HEK293 (cell line): Measurements from ENCODE around the gene TJP3.

Experiments used
- BCL11B ChIP-seq: fragments of 450-650 bp; formaldehyde crosslinking; IDR thresholded peaks from 2 replicates; pipeline ENCODE4 v1.5.1; 2016; ENCODE audit warnings: low read depth, missing biosample characterization, missing genetic modification characterization
- OSR2 ChIP-seq: fragments of 450-650 bp; formaldehyde crosslinking; IDR thresholded peaks from 2 replicates; pipeline ENCODE4 v1.5.1; 2016; ENCODE audit warnings: missing biosample characterization, missing genetic modification characterization
- SP3 ChIP-seq: fragments of 450-650 bp; formaldehyde crosslinking; IDR thresholded peaks from 2 replicates; pipeline ENCODE4 v1.5.1; 2016; ENCODE audit warnings: missing biosample characterization, missing genetic modification characterization
- ZBTB44 ChIP-seq: fragments of 450-650 bp; IDR thresholded peaks from 2 replicates; pipeline ENCODE4 v1.5.1; 2018; ENCODE audit warnings: missing biosample characterization, mild to moderate bottlenecking, missing genetic modification characterization
- ZBTB48 ChIP-seq: fragments of 450-650 bp; formaldehyde crosslinking; IDR thresholded peaks from 2 replicates; pipeline ENCODE4 v1.5.1; 2016; ENCODE audit warnings: missing biosample characterization, missing genetic modification characterization
- ZNF112 ChIP-seq: fragments of 450-650 bp; formaldehyde crosslinking; IDR thresholded peaks from 2 replicates; pipeline ENCODE4 v1.5.0; 2017; ENCODE audit warnings: missing biosample characterization, missing genetic modification characterization
- ZNF16 ChIP-seq: fragments of 450-650 bp; formaldehyde crosslinking; IDR thresholded peaks from 2 replicates; pipeline ENCODE4 v1.5.1; 2016; ENCODE audit warnings: low read depth, missing biosample characterization, missing genetic modification characterization
- ZNF214 ChIP-seq: fragments of 450-650 bp; formaldehyde crosslinking; IDR thresholded peaks from 2 replicates; pipeline ENCODE4 v1.5.1; 2017; ENCODE audit warnings: missing biosample characterization, mild to moderate bottlenecking, missing genetic modification characterization, borderline replicate concordance
- ZNF266 ChIP-seq: fragments of 450-650 bp; formaldehyde crosslinking; IDR thresholded peaks from 2 replicates; pipeline ENCODE4 v1.5.1; 2016; ENCODE audit warnings: missing biosample characterization, missing genetic modification characterization, low read depth
- ZNF324 ChIP-seq: fragments of 450-650 bp; formaldehyde crosslinking; IDR thresholded peaks from 2 replicates; pipeline ENCODE4 v1.5.1; 2016; ENCODE audit warnings: missing biosample characterization, missing genetic modification characterization
- ZNF350 ChIP-seq: fragments of 450-650 bp; formaldehyde crosslinking; IDR thresholded peaks from 2 replicates; pipeline ENCODE4 v1.5.0; 2017; ENCODE audit warnings: missing biosample characterization, mild to moderate bottlenecking, missing genetic modification characterization
- ZNF404 ChIP-seq: fragments of 450-650 bp; formaldehyde crosslinking; IDR thresholded peaks from 2 replicates; pipeline ENCODE4 v1.5.1; 2017; ENCODE audit warnings: missing biosample characterization, missing genetic modification characterization
- ZNF555 ChIP-seq: fragments of 450-650 bp; formaldehyde crosslinking; conservative IDR thresholded peaks from 2 replicates; pipeline ENCODE4 v1.5.1; 2017; ENCODE audit warnings: missing biosample characterization, mild to moderate bottlenecking, missing genetic modification characterization, inconsistent platforms
- ZNF560 ChIP-seq: fragments of 450-650 bp; formaldehyde crosslinking; IDR thresholded peaks from 2 replicates; pipeline ENCODE4 v1.5.1; 2017; ENCODE audit warnings: missing biosample characterization, missing genetic modification characterization, borderline replicate concordance
- ZNF561 ChIP-seq: fragments of 450-650 bp; IDR thresholded peaks from 2 replicates; pipeline ENCODE4 v1.5.1; 2018; ENCODE audit warnings: missing biosample characterization, missing genetic modification characterization, borderline replicate concordance
- ZNF776 ChIP-seq: fragments of 450-650 bp; formaldehyde crosslinking; IDR thresholded peaks from 2 replicates; pipeline ENCODE4 v1.5.0; 2017; ENCODE audit warnings: missing biosample characterization, missing genetic modification characterization, borderline replicate concordance
- ZNF785 ChIP-seq: fragments of 450-650 bp; formaldehyde crosslinking; IDR thresholded peaks from 2 replicates; pipeline ENCODE4 v1.5.1; 2016; ENCODE audit warnings: missing biosample characterization, missing genetic modification characterization
- TF ChIP-seq, protein P1 (sequence below): fragments of 450-650 bp; formaldehyde crosslinking; conservative IDR thresholded peaks from 2 replicates; pipeline ENCODE4 v1.5.1; 2016; ENCODE audit warnings: low read depth, missing biosample characterization, missing genetic modification characterization
- TF ChIP-seq, protein P2 (sequence below): fragments of 450-650 bp; formaldehyde crosslinking; IDR thresholded peaks from 2 replicates; pipeline ENCODE4 v1.5.1; 2017; ENCODE audit warnings: missing biosample characterization, missing genetic modification characterization
- TF ChIP-seq, protein P3 (sequence below): fragments of 450-650 bp; formaldehyde crosslinking; IDR thresholded peaks from 2 replicates; pipeline ENCODE4 v1.5.1; 2017; ENCODE audit warnings: missing biosample characterization, missing genetic modification characterization
- TF ChIP-seq, protein P4 (sequence below): fragments of 450-650 bp; formaldehyde crosslinking; IDR thresholded peaks from 2 replicates; pipeline ENCODE4 v1.5.1; 2016; ENCODE audit warnings: missing biosample characterization, missing genetic modification characterization, low read depth
- TF ChIP-seq, protein P5 (sequence below): fragments of 450-650 bp; formaldehyde crosslinking; IDR thresholded peaks from 2 replicates; pipeline ENCODE4 v1.5.1; 2017; ENCODE audit warnings: missing biosample characterization, missing genetic modification characterization
- TF ChIP-seq, protein P6 (sequence below): fragments of 450-650 bp; formaldehyde crosslinking; IDR thresholded peaks from 2 replicates; pipeline ENCODE4 v1.5.1; 2017; ENCODE audit warnings: missing biosample characterization, mild to moderate bottlenecking, missing genetic modification characterization, moderate library complexity

Gene TJP3

DNA sequence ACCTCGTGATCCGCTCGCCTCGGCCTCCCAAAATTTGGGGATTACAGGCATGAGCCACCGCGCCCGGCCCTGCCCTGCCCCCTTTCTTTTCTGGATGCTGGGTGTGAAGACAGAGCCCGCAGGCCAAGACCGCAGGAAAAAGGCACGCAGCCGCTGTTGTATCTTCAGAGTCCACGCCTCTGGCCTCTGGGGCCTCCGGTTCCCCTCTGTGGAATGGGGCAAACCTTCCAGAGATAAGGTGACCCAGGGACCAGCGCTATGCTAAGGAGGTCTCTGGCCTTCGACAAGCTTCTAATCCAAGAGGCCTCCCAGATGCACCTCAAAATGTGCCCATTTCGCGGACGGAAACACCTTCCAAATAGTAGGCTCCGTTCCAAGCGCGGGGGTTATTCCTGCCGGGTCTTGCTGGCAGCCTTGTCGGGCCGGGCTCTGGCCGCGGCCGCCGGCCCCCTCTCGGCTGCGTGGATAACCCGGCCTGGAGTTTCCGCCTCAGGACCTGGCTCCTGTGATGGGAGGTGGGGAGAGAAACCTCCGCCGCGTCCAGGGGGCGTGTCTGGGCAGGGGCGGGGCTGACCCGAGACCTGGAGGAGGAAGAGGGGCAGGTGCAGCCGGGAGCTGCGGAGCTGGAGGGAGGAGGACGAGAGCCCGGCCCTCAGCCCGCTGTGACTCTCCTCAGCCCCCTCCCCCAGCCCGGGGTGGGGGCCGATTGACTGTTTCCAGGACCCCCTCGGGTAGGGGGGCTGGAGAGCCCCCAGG is 13.1 kb downstream of the TJP3 start (continued):
- TF ChIP-seq, protein P1, sequence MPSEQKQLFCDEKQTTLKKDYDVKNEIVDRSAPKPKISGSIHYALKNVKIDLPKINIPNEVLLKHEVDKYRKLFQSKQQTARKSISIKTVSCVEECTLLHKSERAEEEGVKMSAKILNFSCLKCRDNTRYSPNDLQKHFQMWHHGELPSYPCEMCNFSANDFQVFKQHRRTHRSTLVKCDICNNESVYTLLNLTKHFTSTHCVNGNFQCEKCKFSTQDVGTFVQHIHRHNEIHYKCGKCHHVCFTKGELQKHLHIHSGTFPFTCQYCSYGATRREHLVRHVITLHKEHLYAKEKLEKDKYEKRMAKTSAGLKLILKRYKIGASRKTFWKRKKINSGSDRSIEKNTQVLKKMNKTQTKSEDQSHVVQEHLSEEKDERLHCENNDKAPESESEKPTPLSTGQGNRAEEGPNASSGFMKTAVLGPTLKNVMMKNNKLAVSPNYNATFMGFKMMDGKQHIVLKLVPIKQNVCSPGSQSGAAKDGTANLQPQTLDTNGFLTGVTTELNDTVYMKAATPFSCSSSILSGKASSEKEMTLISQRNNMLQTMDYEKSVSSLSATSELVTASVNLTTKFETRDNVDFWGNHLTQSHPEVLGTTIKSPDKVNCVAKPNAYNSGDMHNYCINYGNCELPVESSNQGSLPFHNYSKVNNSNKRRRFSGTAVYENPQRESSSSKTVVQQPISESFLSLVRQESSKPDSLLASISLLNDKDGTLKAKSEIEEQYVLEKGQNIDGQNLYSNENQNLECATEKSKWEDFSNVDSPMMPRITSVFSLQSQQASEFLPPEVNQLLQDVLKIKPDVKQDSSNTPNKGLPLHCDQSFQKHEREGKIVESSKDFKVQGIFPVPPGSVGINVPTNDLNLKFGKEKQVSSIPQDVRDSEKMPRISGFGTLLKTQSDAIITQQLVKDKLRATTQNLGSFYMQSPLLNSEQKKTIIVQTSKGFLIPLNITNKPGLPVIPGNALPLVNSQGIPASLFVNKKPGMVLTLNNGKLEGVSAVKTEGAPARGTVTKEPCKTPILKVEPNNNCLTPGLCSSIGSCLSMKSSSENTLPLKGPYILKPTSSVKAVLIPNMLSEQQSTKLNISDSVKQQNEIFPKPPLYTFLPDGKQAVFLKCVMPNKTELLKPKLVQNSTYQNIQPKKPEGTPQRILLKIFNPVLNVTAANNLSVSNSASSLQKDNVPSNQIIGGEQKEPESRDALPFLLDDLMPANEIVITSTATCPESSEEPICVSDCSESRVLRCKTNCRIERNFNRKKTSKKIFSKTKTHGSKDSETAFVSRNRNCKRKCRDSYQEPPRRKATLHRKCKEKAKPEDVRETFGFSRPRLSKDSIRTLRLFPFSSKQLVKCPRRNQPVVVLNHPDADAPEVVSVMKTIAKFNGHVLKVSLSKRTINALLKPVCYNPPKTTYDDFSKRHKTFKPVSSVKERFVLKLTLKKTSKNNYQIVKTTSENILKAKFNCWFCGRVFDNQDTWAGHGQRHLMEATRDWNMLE (tag by site-specific recombination), result no peak
- TF ChIP-seq ZNF776, result no peak
- TF ChIP-seq, protein P2, sequence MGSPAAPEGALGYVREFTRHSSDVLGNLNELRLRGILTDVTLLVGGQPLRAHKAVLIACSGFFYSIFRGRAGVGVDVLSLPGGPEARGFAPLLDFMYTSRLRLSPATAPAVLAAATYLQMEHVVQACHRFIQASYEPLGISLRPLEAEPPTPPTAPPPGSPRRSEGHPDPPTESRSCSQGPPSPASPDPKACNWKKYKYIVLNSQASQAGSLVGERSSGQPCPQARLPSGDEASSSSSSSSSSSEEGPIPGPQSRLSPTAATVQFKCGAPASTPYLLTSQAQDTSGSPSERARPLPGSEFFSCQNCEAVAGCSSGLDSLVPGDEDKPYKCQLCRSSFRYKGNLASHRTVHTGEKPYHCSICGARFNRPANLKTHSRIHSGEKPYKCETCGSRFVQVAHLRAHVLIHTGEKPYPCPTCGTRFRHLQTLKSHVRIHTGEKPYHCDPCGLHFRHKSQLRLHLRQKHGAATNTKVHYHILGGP, result no peak
- no peak for TF ChIP-seq ZNF404 (tag by site-specific recombination)
- TF ChIP-seq ZNF214 (tag by site-specific recombination), result no peak
- TF ChIP-seq ZNF16, result no peak
- TF ChIP-seq ZNF266 (tag by site-specific recombination), result no peak
- no peak for TF ChIP-seq ZBTB48 (tag by site-specific recombination)
- peak; percentile 44; the same call in 1 of the 2 replicates for TF ChIP-seq OSR2 (tag by site-specific recombination)
- 0 out of 2 replicates have a peak, but pooled peaks have one; percentile 35 for TF ChIP-seq ZNF785 (tag by site-specific recombination)
- TF ChIP-seq, protein P3, sequence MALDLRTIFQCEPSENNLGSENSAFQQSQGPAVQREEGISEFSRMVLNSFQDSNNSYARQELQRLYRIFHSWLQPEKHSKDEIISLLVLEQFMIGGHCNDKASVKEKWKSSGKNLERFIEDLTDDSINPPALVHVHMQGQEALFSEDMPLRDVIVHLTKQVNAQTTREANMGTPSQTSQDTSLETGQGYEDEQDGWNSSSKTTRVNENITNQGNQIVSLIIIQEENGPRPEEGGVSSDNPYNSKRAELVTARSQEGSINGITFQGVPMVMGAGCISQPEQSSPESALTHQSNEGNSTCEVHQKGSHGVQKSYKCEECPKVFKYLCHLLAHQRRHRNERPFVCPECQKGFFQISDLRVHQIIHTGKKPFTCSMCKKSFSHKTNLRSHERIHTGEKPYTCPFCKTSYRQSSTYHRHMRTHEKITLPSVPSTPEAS (tag by site-specific recombination), result peak; percentile 58
- TF ChIP-seq, protein P4, sequence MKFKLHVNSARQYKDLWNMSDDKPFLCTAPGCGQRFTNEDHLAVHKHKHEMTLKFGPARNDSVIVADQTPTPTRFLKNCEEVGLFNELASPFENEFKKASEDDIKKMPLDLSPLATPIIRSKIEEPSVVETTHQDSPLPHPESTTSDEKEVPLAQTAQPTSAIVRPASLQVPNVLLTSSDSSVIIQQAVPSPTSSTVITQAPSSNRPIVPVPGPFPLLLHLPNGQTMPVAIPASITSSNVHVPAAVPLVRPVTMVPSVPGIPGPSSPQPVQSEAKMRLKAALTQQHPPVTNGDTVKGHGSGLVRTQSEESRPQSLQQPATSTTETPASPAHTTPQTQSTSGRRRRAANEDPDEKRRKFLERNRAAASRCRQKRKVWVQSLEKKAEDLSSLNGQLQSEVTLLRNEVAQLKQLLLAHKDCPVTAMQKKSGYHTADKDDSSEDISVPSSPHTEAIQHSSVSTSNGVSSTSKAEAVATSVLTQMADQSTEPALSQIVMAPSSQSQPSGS (tag by site-specific recombination), result no peak
- TF ChIP-seq ZBTB44 (tag by site-specific recombination), result peak; percentile 81
- TF ChIP-seq ZNF561 (tag by site-specific recombination), result no peak; the same call in none of the 2 replicates
- TF ChIP-seq ZNF112 (tag by site-specific recombination), result no peak
- TF ChIP-seq, protein P5, sequence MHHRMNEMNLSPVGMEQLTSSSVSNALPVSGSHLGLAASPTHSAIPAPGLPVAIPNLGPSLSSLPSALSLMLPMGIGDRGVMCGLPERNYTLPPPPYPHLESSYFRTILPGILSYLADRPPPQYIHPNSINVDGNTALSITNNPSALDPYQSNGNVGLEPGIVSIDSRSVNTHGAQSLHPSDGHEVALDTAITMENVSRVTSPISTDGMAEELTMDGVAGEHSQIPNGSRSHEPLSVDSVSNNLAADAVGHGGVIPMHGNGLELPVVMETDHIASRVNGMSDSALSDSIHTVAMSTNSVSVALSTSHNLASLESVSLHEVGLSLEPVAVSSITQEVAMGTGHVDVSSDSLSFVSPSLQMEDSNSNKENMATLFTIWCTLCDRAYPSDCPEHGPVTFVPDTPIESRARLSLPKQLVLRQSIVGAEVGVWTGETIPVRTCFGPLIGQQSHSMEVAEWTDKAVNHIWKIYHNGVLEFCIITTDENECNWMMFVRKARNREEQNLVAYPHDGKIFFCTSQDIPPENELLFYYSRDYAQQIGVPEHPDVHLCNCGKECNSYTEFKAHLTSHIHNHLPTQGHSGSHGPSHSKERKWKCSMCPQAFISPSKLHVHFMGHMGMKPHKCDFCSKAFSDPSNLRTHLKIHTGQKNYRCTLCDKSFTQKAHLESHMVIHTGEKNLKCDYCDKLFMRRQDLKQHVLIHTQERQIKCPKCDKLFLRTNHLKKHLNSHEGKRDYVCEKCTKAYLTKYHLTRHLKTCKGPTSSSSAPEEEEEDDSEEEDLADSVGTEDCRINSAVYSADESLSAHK (tag by site-specific recombination), result peak; percentile 100
- TF ChIP-seq, protein P6, sequence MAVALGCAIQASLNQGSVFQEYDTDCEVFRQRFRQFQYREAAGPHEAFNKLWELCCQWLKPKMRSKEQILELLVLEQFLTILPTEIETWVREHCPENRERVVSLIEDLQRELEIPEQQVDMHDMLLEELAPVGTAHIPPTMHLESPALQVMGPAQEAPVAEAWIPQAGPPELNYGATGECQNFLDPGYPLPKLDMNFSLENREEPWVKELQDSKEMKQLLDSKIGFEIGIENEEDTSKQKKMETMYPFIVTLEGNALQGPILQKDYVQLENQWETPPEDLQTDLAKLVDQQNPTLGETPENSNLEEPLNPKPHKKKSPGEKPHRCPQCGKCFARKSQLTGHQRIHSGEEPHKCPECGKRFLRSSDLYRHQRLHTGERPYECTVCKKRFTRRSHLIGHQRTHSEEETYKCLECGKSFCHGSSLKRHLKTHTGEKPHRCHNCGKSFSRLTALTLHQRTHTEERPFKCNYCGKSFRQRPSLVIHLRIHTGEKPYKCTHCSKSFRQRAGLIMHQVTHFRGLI (tag by site-specific recombination), result no peak
- no peak for TF ChIP-seq ZNF350 (tag by site-specific recombination)
- no peak for TF ChIP-seq ZNF555 (tag by site-specific recombination)
- no peak for TF ChIP-seq ZNF560 (tag by site-specific recombination)
- TF ChIP-seq ZNF324, result peak; percentile 97
- peak; percentile 94 for TF ChIP-seq SP3 (tag by site-specific recombination)
- 0 out of 2 replicates have a peak, but pooled peaks have one; percentile 28 for TF ChIP-seq BCL11B
- TF ChIP-seq, all 188 proteins: peak for 62
